Right lobe of liver (tissue), 6 donors: ENCODE data around the gene ALDH7A1. TPM values are rescaled to one million over a fixed set of nuclear protein-coding genes. Genes with fewer than 3 reads are reported as not detected.

Experiments
- ATAC-seq, 4 donors: fragments of 200-7000 bp; cut with Tn5 transposase; one replicate each; pipeline ENCODE4 v1.9.1; 2020; ENCODE audit warnings: mild to moderate bottlenecking in 4 of 4, moderate library complexity in 4 of 4
- DNase-seq, 3 donors: peaks; one replicate each; pipeline ENCODE4 v3.0.0-alpha.2; 2020
- H3K27ac ChIP-seq, 3 donors: fragments of 200-600 bp; one replicate each; pipeline ENCODE4 v1.8.0; 2022
- H3K27me3 ChIP-seq, 2 donors: fragments of 200-600 bp; one replicate each; pipeline ENCODE4 v1.8.0; 2022
- H3K36me3 ChIP-seq, 4 donors: fragments of 200-600 bp; sonication (generic) in 1 of 4; one replicate each; pipeline versions ENCODE4 v1.5.1 to v1.8.0; 2017 to 2022; ENCODE audit warnings: control low read depth in 1 of 4
- H3K4me1 ChIP-seq, 4 donors: fragments of 200-600 bp; sonication (generic) in 1 of 4; one replicate each; pipeline versions ENCODE4 v1.5.1 to v1.8.0; 2017 to 2022; ENCODE audit warnings: control low read depth in 1 of 4
- H3K4me3 ChIP-seq, 3 donors: fragments of 200-600 bp; one replicate each; pipeline ENCODE4 v1.8.0; 2022
- H3K9me3 ChIP-seq, 4 donors: fragments of 200-600 bp; sonication (generic) in 1 of 4; one replicate each; pipeline versions ENCODE4 v1.5.1 to v1.8.0; 2017 to 2022; ENCODE audit warnings: control low read depth in 1 of 4
- POLR2A ChIP-seq: fragments of 450-650 bp; IDR thresholded peaks from one replicate; pipeline ENCODE4 v1.6.1; 2017; ENCODE audit warnings: antibody characterized with exemption, mild to moderate bottlenecking
- WGBS: methylation state at CpG from one replicate; pipeline ENCODE4 v1.1.6; 2018; ENCODE audit warnings: low coverage, low lambda C conversion rate; ENCODE audit not compliant: insufficient coverage; ENCODE audit errors: missing lambda C conversion rate; 5-methylcytosine and 5-hydroxymethylcytosine counted together
- intact Hi-C, 2 donors: fragments of 100-400 bp; cut with DNase I; formaldehyde crosslinking; loops; one replicate each; pipeline versions ENCODE4 v1.11.2 to v1.14.1; 2022
- total RNA-seq, 6 experiments: library from RNA; depleted of rRNA in 2 of 6; stranded (reverse); fragments of >200 nt in 2 of 6; fragmentation: NEBNext Ultra II Directional in 3 of 6; extraction: Animal tissue kit (Norgen Biotek cat#: 25700) in 3 of 6; gene quantifications; one replicate each; pipeline versions ENCODE4 v1.1.0 to v1.2.4, GENCODE V29; 2016 to 2023
- TF ChIP-seq, protein P1 (sequence below), 4 donors: fragments of 200-600 bp in 3 of 4; fragments of 450-650 bp in 1 of 4; IDR thresholded peaks; one replicate each; pipeline versions ENCODE4 v1.5.1 to v1.8.0; 2016 to 2022; ENCODE audit warnings: antibody characterized with exemption in 4 of 4, mild to moderate bottlenecking in 2 of 4
- donor health status: DM: no; HTN: yes; CAD: no.
- donor health status: DM: no; HTN: no; CAD: no.
- donor health status: DM: no; HTN: no; CAD: no.
- donor health status: DM: no; HTN: yes; CAD: no.
- donor health status: DM: no; HTN: yes; CAD: no.

Gene ALDH7A1
- total RNA-seq, 6 experiments from 2014 or later: 23.0 to 142 (median 96.7) TPM

DNA sequence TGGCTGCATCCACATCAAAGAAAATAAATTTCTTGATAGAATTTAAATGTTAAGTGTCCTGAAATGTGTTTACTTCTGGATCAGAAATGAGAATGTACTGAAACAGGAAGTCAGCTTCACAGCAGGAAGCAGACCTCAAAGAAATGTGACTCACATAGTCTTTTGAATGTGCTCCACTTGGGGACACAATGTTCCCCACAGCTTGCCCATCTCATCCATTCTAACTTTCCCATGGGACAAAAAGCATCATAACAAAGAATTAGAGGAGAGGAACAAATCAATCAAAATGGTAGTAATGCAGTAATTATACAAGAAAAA, 86.1 kb downstream of the ALDH7A1 start:
- intact Hi-C loops: no loop called here
- no peak for TF ChIP-seq POLR2A
- TF ChIP-seq, protein P1, sequence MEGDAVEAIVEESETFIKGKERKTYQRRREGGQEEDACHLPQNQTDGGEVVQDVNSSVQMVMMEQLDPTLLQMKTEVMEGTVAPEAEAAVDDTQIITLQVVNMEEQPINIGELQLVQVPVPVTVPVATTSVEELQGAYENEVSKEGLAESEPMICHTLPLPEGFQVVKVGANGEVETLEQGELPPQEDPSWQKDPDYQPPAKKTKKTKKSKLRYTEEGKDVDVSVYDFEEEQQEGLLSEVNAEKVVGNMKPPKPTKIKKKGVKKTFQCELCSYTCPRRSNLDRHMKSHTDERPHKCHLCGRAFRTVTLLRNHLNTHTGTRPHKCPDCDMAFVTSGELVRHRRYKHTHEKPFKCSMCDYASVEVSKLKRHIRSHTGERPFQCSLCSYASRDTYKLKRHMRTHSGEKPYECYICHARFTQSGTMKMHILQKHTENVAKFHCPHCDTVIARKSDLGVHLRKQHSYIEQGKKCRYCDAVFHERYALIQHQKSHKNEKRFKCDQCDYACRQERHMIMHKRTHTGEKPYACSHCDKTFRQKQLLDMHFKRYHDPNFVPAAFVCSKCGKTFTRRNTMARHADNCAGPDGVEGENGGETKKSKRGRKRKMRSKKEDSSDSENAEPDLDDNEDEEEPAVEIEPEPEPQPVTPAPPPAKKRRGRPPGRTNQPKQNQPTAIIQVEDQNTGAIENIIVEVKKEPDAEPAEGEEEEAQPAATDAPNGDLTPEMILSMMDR (IDR thresholded peaks at IDR 0.05): no peak
- H3K27me3 ChIP-seq: no peaks in the 10 kb centered on the region
- no peak for DNase-seq
- ATAC-seq: peak; percentile 37 to 78 (median 46)
- H3K4me3 ChIP-seq: no peak overlapping the region
- H3K36me3 ChIP-seq: no peaks in the 10 kb centered on the region
- peaks cover 0 to 3% (median 1%) of the 10 kb centered on the region in 4 donors for H3K4me1 ChIP-seq
- no peaks in the 10 kb centered on the region for H3K9me3 ChIP-seq
- no peak overlapping the region for H3K27ac ChIP-seq

- Histone ChIP-seq H3K27me3 (no peaks in the 10 kb centered on the region), H3K36me3 (no peaks in the 10 kb centered on the region), H3K9me3 (no peaks in the 10 kb centered on the region), H3K27ac (peak overlapping the region in 1 of 3 donors; percentile 30), H3K4me1 (peaks cover 0 to 8% (median 3%) of the 10 kb centered on the region in 4 donors), H3K4me3 (no peak overlapping the region)
- TF ChIP-seq, protein P1 (IDR thresholded peaks at IDR 0.05): no peak
- no peak for TF ChIP-seq POLR2A
- DNase-seq: no peak
- WGBS: 78% methylated on average over 11 of the region's 13 CpGs
- no peak for ATAC-seq
- intact Hi-C loops: no loop called here
Measured at GRCh38 chr5:126508251-126508961, 86.6 kb downstream of the ALDH7A1 start.

DNA sequence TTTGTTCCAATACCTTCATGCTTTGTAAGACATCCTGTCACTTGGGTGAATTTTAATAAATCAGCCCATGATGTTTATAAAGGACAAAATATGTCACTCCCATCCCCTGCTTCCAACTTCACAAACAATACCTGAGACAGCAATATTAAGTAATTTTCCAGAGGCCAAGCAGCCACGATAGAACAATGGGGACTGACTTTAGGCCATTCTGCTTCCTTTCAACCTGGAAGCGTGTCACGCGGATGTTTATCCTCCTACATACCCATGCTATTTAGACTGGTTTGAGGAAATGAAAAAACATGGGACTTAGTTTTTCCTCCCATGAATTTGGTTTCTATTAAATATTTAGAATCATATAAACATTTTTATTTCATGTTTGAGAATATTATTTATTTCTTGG, 88.9 kb downstream of the ALDH7A1 start:
- ATAC-seq (no peak), DNase-seq (no peak)
- Histone ChIP-seq H3K36me3 (no peaks in the 10 kb centered on the region), H3K9me3 (no peaks in the 10 kb centered on the region), H3K4me3 (no peak overlapping the region), H3K4me1 (peaks cover 0 to 11% (median 4%) of the 10 kb centered on the region in 4 donors), H3K27me3 (no peaks in the 10 kb centered on the region), H3K27ac (no peak overlapping the region)
- intact Hi-C loops: no loop called here
- TF ChIP-seq POLR2A: no peak
- TF ChIP-seq, protein P1 (IDR thresholded peaks at IDR 0.05): no peak
- 80% methylated on average over 4 of the region's 4 CpGs for WGBS

DNA sequence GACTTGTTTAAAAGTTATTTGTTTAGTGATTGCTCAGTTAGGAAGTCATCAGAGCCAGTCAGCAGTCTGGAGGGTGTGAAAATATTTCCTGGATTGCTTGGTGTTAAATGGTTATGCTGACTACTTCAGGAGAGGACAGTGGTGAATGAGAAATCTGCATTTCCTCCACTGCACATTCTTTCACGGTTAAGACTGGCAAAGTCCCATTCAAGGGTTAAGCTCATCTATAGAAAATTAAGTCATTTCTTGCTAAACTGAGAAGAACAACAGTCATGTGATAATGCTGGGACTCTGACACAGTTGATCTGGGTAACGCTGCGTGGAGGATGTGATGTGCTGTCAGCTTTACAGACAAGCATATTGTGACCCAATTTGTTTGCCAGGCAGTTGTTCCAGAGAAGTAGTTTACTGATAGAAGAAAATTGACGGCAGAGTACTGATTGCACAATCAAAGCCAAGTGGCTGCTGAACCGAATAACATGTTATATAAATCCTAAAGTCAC, 91.4 kb downstream of the ALDH7A1 start:
- ATAC-seq: peak; percentile 86 to 90 (median 88)
- H3K27ac ChIP-seq: peak overlapping the region in 1 of 3 donors; percentile 27
- H3K4me1 ChIP-seq: peaks cover 0 to 11% (median 3%) of the 10 kb centered on the region in 4 donors
- 12% methylated on average over 5 of the region's 5 CpGs for WGBS
- intact Hi-C loops: no loop called here
- H3K9me3 ChIP-seq: no peaks in the 10 kb centered on the region
- DNase-seq: peak in 2 of 3 donors; percentile 35 to 69
- TF ChIP-seq, protein P1 (IDR thresholded peaks at IDR 0.05): no peak
- H3K36me3 ChIP-seq: no peaks in the 10 kb centered on the region
- no peak overlapping the region for H3K4me3 ChIP-seq
- no peaks in the 10 kb centered on the region for H3K27me3 ChIP-seq
